HCT116 (cell line): ENCODE measurements around the gene GPC5. TPM values are rescaled to one million over a fixed set of nuclear protein-coding genes. Genes with fewer than 3 reads are reported as not detected.

Source experiments
- ATAC-seq: fragments of 200-7000 bp; cut with Tn5 transposase; 2 replicates; pipeline ENCODE4 v1.9.1; 2020; ENCODE audit warnings: mild to moderate bottlenecking, moderate library complexity
- BruUV-seq: library from RNA; stranded (reverse); fragments of 400-500 nt; replicated peaks from 2 replicates; lab custom pipeline; 2021; lab: Mats Ljungman, UMichigan
- CTCF ChIA-PET: fragments of 300-600 bp; sonication (Branson Sonifier 250); formaldehyde crosslinking; loops from one replicate; lab custom pipeline; 2021; ENCODE audit warnings: antibody characterized with exemption; lab: Charles Lee
- POLR2A ChIA-PET: fragments of 300-600, 350-600 bp; sonication (Branson Sonifier 250); formaldehyde crosslinking; loops from one replicate; lab custom pipeline; 2021; ENCODE audit warnings: antibody characterized with exemption; lab: Charles Lee
- RAD21 ChIA-PET, 2 experiments: fragments of 300-600 bp; sonication (Branson Sonifier 250); formaldehyde crosslinking; loops; one replicate each; lab custom pipeline; 2023; ENCODE audit warnings: low total read pairs in 2 of 2; ENCODE audit not compliant: uncharacterized antibody in 2 of 2, unreplicated experiment in 2 of 2, low non-redundant PET in 1 of 2; lab: Charles Lee
- DNase-seq: peaks from one replicate; pipeline ENCODE4 v3.0.0-alpha.2; 2010; ENCODE audit warnings: low read depth, low spot score
- H2AFZ ChIP-seq: fragments of 200-600 bp; shearing (Covaris generic), sonication (generic); 2 replicates; pipeline ENCODE4 v1.6.1; 2017; ENCODE audit warnings: low read depth, mixed run types, mixed read lengths, antibody characterized with exemption, low read length; ENCODE audit not compliant: poor library complexity, severe bottlenecking
- H3K27ac ChIP-seq: 2 replicates; pipeline ENCODE4 v1.5.1; 2012; ENCODE audit warnings: low read depth, low read length
- H3K27me3 ChIP-seq: fragments of 200-600 bp; sonication (generic); 2 replicates; pipeline ENCODE4 v1.6.1; 2016; ENCODE audit warnings: mixed run types, low read length, mixed read lengths; ENCODE audit not compliant: insufficient read depth
- H3K36me3 ChIP-seq, 2 experiments: fragments of 200-500 bp in 1 of 2; fragments of 200-600 bp in 1 of 2; sonication (Bioruptor generic) in 1 of 2; sonication (generic) in 1 of 2; 2 replicates each; pipeline versions ENCODE4 v1.5.1 to v1.6.1; 2014 to 2016; ENCODE audit warnings: low read length in 2 of 2, inconsistent platforms in 1 of 2, mixed read lengths in 1 of 2, mixed run types in 1 of 2; ENCODE audit not compliant: insufficient read depth in 2 of 2, control insufficient read depth in 1 of 2
- H3K4me1 ChIP-seq, 2 experiments: fragments of 200-600 bp in 1 of 2; sonication (generic) in 1 of 2; 2 replicates each; pipeline versions ENCODE4 v1.5.1 to v1.6.1; 2012 to 2017; ENCODE audit warnings: low read length in 2 of 2, inconsistent platforms in 1 of 2, mild to moderate bottlenecking in 1 of 2, mixed read lengths in 1 of 2, mixed run types in 1 of 2, moderate library complexity in 1 of 2; ENCODE audit not compliant: insufficient read depth in 2 of 2, control insufficient read depth in 1 of 2
- H3K4me2 ChIP-seq: fragments of 200-600 bp; sonication (generic); 2 replicates; pipeline ENCODE4 v1.6.1; 2017; ENCODE audit warnings: mixed run types, low read length, mixed read lengths
- H3K4me3 ChIP-seq, 2 experiments: fragments of 200-600 bp in 1 of 2; sonication (generic) in 1 of 2; replicated peaks in 1 of 2; 2 replicates each; pipeline ENCODE4 v1.5.1; 2011 to 2016; ENCODE audit warnings: low read length in 2 of 2, control low read depth in 1 of 2, low read depth in 1 of 2, mild to moderate bottlenecking in 1 of 2, mixed read lengths in 1 of 2, mixed run types in 1 of 2
- H3K79me2 ChIP-seq: fragments of 200-600 bp; sonication (generic); 2 replicates; pipeline ENCODE4 v1.6.1; 2017; ENCODE audit warnings: mild to moderate bottlenecking, mixed run types, low read length, moderate library complexity, mixed read lengths; ENCODE audit not compliant: insufficient read depth
- H3K9ac ChIP-seq: fragments of 200-600 bp; sonication (generic); 2 replicates; pipeline ENCODE4 v1.6.1; 2016; ENCODE audit warnings: low read length, mixed read lengths
- H3K9me2 ChIP-seq: fragments of 200-600 bp; sonication (generic), shearing (Covaris generic); 2 replicates; pipeline ENCODE4 v1.6.1; 2017; ENCODE audit warnings: mixed run types, mild to moderate bottlenecking, moderate library complexity; ENCODE audit not compliant: insufficient read depth
- H3K9me3 ChIP-seq, 2 experiments: fragments of 200-500 bp in 1 of 2; fragments of 200-600 bp in 1 of 2; sonication (Bioruptor generic) in 1 of 2; sonication (generic) in 1 of 2; 2 replicates each; pipeline ENCODE4 v1.6.1; 2014 to 2017; ENCODE audit warnings: low read length in 2 of 2, mixed read lengths in 2 of 2, inconsistent platforms in 1 of 2, low read depth in 1 of 2, mild to moderate bottlenecking in 1 of 2, mixed run types in 1 of 2, moderate library complexity in 1 of 2; ENCODE audit not compliant: control insufficient read depth in 1 of 2, insufficient read depth in 1 of 2
- H4K20me1 ChIP-seq: fragments of 200-600 bp; sonication (generic), shearing (Covaris generic); 2 replicates; pipeline ENCODE4 v1.6.1; 2017; ENCODE audit warnings: mixed run types, mild to moderate bottlenecking, moderate library complexity; ENCODE audit not compliant: insufficient read depth
- ATF3 ChIP-seq: IDR thresholded peaks from 2 replicates; pipeline ENCODE4 v1.6.1; 2012
- CEBPB ChIP-seq: IDR thresholded peaks from 2 replicates; pipeline ENCODE4 v1.6.1; 2012; ENCODE audit warnings: low read depth
- EZH2 ChIP-seq: fragments of 200-600 bp; sonication (generic); IDR thresholded peaks from 2 replicates; pipeline ENCODE4 v1.6.1; 2017; ENCODE audit warnings: antibody characterized with exemption, mixed run types
- MAX ChIP-seq: IDR thresholded peaks from 2 replicates; pipeline ENCODE4 v1.6.1; 2012
- POLR2AphosphoS5 ChIP-seq: IDR thresholded peaks from 2 replicates; pipeline ENCODE4 v1.6.1; 2011; ENCODE audit warnings: mild to moderate bottlenecking, low read depth, low read length, moderate library complexity
- RAD21 ChIP-seq: IDR thresholded peaks from 2 replicates; pipeline ENCODE4 v1.6.1; 2012; ENCODE audit warnings: low read depth, mild to moderate bottlenecking
- SIN3A ChIP-seq: IDR thresholded peaks from 2 replicates; pipeline ENCODE4 v1.6.1; 2012; ENCODE audit warnings: low read depth
- ZFX ChIP-seq: fragments of 450-650 bp; IDR thresholded peaks from 2 replicates; pipeline ENCODE4 v1.6.1; 2017
- intact Hi-C: fragments of 100-400 bp; cut with micrococcal nuclease; formaldehyde crosslinking; loops from 2 replicates; pipeline ENCODE4 v1.10.0; 2022
- total RNA-seq: library from RNA; stranded (reverse); gene quantifications from one replicate; pipeline ENCODE4 v1.2.1, GENCODE V29; 2021; ENCODE audit not compliant: unreplicated experiment
- TF ChIP-seq, protein P1 (sequence below), 3 experiments: fragments of 200-600 bp in 1 of 3; sonication (generic) in 1 of 3; IDR thresholded peaks in 2 of 3; conservative IDR thresholded peaks in 1 of 3; 2 replicates each; pipeline ENCODE4 v1.5.1; 2012 to 2017; ENCODE audit warnings: low read depth in 2 of 3, low read length in 2 of 3, antibody characterized with exemption in 1 of 3, borderline replicate concordance in 1 of 3, control low read depth in 1 of 3, mild to moderate bottlenecking in 1 of 3, mixed read lengths in 1 of 3, mixed run types in 1 of 3, moderate library complexity in 1 of 3; ENCODE audit not compliant: insufficient read depth in 1 of 3
- TF ChIP-seq, protein P2 (sequence below): IDR thresholded peaks from 2 replicates; pipeline ENCODE4 v1.6.1; 2012; ENCODE audit warnings: low read depth

The GPC5 gene
- total RNA-seq, 1 experiment from 2014 or later: not detected

GRCh38 chr13:91360246-91360751 is 38.1 kb upstream of the GPC5 start:
- Histone ChIP-seq H3K27me3 (no peaks in the 10 kb centered on the region), H3K4me2 (no peak overlapping the region), H3K9me2 (no peaks in the 10 kb centered on the region), H3K4me1 (no peaks in the 10 kb centered on the region), H3K9me3 (no peaks in the 10 kb centered on the region), H2AFZ (no peak overlapping the region), H3K79me2 (no peaks in the 10 kb centered on the region), H4K20me1 (peaks cover 10% of the 10 kb centered on the region; the same call in 1 of the 2 replicates), H3K4me3 (no peak overlapping the region), H3K36me3 (peaks cover 5 to 6% of the 10 kb centered on the region in 2 experiments; a peak in 2 of 4 replicates), H3K9ac (no peak overlapping the region), H3K27ac (no peak overlapping the region)
- DNase-seq: no peak
- ChIA-PET POLR2A (no interaction called here), CTCF (no interaction called here), RAD21 (no interaction called here)
- TF ChIP-seq ATF3 (no peak), RAD21 (no peak), POLR2AphosphoS5 (no peak)
- TF ChIP-seq, protein P1, sequence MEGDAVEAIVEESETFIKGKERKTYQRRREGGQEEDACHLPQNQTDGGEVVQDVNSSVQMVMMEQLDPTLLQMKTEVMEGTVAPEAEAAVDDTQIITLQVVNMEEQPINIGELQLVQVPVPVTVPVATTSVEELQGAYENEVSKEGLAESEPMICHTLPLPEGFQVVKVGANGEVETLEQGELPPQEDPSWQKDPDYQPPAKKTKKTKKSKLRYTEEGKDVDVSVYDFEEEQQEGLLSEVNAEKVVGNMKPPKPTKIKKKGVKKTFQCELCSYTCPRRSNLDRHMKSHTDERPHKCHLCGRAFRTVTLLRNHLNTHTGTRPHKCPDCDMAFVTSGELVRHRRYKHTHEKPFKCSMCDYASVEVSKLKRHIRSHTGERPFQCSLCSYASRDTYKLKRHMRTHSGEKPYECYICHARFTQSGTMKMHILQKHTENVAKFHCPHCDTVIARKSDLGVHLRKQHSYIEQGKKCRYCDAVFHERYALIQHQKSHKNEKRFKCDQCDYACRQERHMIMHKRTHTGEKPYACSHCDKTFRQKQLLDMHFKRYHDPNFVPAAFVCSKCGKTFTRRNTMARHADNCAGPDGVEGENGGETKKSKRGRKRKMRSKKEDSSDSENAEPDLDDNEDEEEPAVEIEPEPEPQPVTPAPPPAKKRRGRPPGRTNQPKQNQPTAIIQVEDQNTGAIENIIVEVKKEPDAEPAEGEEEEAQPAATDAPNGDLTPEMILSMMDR (IDR thresholded peaks at IDR 0.05 in 2 of 3, conservative IDR thresholded peaks at IDR 0.05 in 1 of 3; ENCODE audit: borderline replicate concordance in 1 of 3, insufficient read depth in 1 of 3, low read depth in 2 of 3, low read length in 2 of 3): no peak
- intact Hi-C loops: no loop called here
- ATAC-seq: no peak
- BruUV-seq: no TSS peak

GRCh38 chr13:91361755-91362271 is 36.6 kb upstream of the GPC5 start:
- H3K9me2 ChIP-seq: no peaks in the 10 kb centered on the region
- intact Hi-C loops: no loop called here
- 0 out of 4 replicates have a peak, but pooled peaks cover 0 to under 1% of the 10 kb centered on the region in 2 experiments for H3K36me3 ChIP-seq
- CTCF ChIA-PET: no interaction called here
- no peaks in the 10 kb centered on the region for H3K27me3 ChIP-seq
- no peak for DNase-seq
- H4K20me1 ChIP-seq: no peaks in the 10 kb centered on the region
- ATAC-seq: no peak
- H3K9ac ChIP-seq: no peak overlapping the region
- no peaks in the 10 kb centered on the region for H3K9me3 ChIP-seq
- H3K4me3 ChIP-seq: no peak overlapping the region
- no peaks in the 10 kb centered on the region for H3K79me2 ChIP-seq
- H3K4me1 ChIP-seq: no peaks in the 10 kb centered on the region
- POLR2A ChIA-PET: no interaction called here
- H3K27ac ChIP-seq: no peak overlapping the region
- H3K4me2 ChIP-seq: no peak overlapping the region
- RAD21 ChIA-PET: no interaction called here
- no peak overlapping the region for H2AFZ ChIP-seq
- no TSS peak for BruUV-seq
- TF ChIP-seq SIN3A (no peak), CEBPB (no peak), MAX (no peak), RAD21 (no peak), ZFX (no peak), EZH2 (no peak)
- TF ChIP-seq, protein P1 (IDR thresholded peaks at IDR 0.05 in 2 of 3, conservative IDR thresholded peaks at IDR 0.05 in 1 of 3; ENCODE audit: borderline replicate concordance in 1 of 3, insufficient read depth in 1 of 3, low read depth in 2 of 3, low read length in 2 of 3): no peak
- TF ChIP-seq, protein P2, sequence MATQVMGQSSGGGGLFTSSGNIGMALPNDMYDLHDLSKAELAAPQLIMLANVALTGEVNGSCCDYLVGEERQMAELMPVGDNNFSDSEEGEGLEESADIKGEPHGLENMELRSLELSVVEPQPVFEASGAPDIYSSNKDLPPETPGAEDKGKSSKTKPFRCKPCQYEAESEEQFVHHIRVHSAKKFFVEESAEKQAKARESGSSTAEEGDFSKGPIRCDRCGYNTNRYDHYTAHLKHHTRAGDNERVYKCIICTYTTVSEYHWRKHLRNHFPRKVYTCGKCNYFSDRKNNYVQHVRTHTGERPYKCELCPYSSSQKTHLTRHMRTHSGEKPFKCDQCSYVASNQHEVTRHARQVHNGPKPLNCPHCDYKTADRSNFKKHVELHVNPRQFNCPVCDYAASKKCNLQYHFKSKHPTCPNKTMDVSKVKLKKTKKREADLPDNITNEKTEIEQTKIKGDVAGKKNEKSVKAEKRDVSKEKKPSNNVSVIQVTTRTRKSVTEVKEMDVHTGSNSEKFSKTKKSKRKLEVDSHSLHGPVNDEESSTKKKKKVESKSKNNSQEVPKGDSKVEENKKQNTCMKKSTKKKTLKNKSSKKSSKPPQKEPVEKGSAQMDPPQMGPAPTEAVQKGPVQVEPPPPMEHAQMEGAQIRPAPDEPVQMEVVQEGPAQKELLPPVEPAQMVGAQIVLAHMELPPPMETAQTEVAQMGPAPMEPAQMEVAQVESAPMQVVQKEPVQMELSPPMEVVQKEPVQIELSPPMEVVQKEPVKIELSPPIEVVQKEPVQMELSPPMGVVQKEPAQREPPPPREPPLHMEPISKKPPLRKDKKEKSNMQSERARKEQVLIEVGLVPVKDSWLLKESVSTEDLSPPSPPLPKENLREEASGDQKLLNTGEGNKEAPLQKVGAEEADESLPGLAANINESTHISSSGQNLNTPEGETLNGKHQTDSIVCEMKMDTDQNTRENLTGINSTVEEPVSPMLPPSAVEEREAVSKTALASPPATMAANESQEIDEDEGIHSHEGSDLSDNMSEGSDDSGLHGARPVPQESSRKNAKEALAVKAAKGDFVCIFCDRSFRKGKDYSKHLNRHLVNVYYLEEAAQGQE: no peak
